Iris pigment epithelial cell (primary cell): ENCODE measurements around the gene SLC26A9.
A peak's percentile ranks its signal among the peaks of the same experiment; 100 is the strongest.

Experiments used
- DNase-seq: peaks from one replicate; pipeline ENCODE4 v3.0.0-alpha.2; 2011; ENCODE audit warnings: low read depth

Gene SLC26A9, protein sequence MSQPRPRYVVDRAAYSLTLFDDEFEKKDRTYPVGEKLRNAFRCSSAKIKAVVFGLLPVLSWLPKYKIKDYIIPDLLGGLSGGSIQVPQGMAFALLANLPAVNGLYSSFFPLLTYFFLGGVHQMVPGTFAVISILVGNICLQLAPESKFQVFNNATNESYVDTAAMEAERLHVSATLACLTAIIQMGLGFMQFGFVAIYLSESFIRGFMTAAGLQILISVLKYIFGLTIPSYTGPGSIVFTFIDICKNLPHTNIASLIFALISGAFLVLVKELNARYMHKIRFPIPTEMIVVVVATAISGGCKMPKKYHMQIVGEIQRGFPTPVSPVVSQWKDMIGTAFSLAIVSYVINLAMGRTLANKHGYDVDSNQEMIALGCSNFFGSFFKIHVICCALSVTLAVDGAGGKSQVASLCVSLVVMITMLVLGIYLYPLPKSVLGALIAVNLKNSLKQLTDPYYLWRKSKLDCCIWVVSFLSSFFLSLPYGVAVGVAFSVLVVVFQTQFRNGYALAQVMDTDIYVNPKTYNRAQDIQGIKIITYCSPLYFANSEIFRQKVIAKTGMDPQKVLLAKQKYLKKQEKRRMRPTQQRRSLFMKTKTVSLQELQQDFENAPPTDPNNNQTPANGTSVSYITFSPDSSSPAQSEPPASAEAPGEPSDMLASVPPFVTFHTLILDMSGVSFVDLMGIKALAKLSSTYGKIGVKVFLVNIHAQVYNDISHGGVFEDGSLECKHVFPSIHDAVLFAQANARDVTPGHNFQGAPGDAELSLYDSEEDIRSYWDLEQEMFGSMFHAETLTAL

DNA sequence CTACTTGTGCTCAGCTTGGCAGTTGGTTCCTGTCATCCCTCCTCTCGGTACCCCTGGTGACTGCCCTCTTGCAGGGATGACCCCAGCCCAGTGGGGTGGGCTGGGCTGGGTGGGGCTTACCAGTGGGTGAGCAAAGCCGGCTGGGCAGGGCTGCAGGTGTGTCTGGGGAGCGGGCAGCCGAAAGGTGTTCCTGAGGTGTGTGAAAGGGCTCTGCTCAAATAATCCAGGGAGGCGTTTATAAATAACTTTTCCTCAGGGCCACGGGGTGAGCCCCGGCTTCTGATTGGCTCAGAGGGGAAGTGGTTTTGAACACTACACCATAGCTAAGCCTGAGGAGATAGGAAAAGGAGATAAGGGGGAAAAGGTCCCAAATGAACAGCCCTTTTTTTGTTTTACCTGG, at the start of gene SLC26A9:
Gene SLC26A9, minus strand, starts transcription at position 212 of the 400 bp plus-strand sequence. CDS start 7,636 bp downstream, outside the sequence.
- DNase-seq = no peak

- DNase-seq = no peak
Measured at GRCh38 chr1:205992218-205992882, 49.1 kb upstream of the SLC26A9 start.

- peak; percentile 38 for DNase-seq
Measured at GRCh38 chr1:205991237-205991636, 48.0 kb upstream of the SLC26A9 start.

GRCh38 chr1:205990226-205990625, 47.0 kb upstream of the SLC26A9 start:
- no peak for DNase-seq

- no peak for DNase-seq
Measured at GRCh38 chr1:205989786-205990185, 46.5 kb upstream of the SLC26A9 start.

DNA sequence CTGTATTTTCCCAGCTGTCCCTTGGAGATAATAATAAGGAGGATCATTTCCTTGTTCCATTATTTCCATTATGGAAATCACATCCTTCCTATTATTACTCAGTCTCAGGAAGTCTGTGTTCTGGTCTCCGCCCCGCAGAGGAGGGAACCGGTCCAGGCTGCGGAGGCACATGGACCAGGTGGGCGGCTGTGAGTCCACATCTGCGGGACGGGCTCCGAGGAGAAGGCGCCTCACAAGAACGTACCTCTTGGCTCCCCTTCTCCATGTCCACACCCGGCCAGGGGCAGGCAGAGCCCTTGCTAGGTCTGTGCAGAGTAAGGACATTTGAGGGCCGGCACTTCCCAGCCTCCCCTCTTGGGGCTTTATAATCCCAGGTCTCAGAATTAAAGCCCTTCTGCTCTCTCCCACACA, 45.3 kb upstream of the SLC26A9 start:
- no peak for DNase-seq

- no peak for DNase-seq
Measured at GRCh38 chr1:205986861-205987260, 43.6 kb upstream of the SLC26A9 start.

DNA sequence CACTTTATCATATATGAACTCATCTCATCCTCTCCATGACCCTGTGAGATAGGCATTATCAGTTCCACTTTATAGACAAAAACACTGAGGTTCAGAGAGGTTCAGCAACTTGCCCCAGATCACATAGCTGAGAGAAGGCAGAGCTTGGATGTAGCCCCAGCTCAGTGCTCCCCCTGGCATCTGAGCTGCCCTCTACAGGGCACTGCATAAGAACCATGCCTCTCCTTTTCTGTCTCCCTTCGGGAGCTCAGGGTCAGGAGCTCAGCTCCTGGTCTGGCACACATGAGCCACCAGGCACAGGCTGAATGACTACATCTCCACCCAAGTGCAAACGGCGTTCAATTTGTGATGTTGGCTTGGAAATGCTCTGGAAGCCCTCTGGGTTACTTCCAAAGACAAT, 43.0 kb upstream of the SLC26A9 start:
- no peak for DNase-seq

- no peak for DNase-seq
Measured at GRCh38 chr1:205985330-205986005, 42.2 kb upstream of the SLC26A9 start.

DNA sequence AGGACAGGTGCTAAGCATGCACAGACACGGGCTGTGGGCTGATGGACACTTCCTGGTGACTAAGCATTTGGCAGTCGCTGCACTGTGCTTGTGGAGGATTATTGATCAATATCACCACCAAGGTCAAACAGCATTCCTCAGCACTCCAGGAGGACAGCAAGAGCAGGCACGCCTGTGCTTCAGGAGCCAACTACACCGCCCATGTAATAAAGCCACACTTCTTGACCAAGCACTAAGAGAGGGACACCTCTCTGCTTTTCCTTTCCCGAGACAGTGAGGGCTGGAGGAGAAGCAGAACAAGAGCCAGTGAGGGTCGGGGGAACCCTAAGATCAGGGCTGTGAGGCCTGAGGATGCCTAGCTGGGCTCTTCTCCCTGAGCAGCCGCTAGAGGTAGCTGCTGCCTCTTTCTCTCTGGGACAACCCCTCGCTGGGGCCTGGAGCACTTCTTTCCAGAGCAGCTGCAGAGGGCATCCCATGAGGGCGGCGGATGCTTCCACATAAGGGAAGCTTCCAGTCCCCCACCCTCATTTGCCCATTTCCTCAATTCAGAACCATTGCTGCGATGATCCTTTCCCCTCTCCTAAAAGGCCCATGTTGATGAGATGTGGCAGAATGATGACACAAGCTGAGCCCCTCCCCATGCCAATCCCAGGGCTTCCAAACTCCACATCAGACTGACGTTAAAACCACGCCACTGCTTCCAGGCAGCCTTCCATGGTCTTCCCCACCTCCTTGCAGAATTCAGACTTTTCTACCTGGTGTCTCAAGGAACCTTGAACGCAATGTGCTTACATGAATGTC, 40.9 kb upstream of the SLC26A9 start:
- peak; percentile 66 for DNase-seq

DNA sequence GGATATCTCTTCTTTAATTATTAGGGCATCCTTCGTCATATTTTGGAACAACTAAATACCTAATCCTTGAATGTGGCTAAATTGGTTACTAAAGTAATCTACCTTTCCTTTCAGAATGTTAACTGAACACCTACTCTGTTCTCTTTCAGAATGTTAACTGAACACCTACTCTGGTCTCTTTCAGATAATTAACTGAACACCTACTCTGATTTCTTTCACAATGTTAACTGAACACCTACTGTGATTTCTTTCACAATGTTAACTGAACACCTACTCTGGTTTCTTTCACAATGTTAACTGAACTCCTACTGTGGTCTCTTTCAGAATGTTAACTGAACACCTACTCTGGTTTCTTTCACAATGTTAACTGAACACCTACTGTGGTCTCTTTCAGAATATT, 38.0 kb upstream of the SLC26A9 start:
- DNase-seq = no peak

DNA sequence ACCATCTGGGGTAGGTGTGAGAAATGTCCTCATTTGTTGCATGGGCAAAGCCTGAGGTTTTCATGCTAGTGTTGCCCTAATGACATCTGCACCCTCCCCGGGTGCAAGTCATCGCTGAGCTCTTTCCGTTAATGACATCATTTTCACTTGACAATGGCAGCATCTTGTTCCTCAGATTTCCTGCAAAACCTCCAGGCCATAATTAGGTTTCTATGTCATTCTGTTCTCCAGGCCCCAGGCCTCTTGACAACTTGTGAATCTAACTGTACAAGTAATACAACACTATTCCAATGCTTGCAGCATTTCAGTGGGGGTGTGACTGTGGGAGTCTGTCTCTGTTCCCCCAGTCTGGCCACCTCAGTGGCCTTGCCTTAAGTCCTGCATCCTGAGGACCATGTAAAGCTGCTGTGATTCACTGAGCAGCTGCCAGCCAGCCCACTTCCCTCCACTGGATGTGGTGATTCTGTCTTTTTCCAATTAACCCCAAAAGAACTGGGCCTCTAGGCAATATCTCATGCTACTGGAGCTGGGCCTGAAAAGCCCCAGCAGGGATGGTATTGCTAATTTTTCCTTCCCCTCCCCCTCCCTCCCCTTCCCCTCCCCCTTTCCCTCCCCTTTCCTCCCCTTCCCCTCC, 37.1 kb upstream of the SLC26A9 start:
- no peak for DNase-seq

GRCh38 chr1:205979301-205979700, 36.0 kb upstream of the SLC26A9 start:
- DNase-seq = no peak

- no peak for DNase-seq
Measured at GRCh38 chr1:205978676-205979075, 35.4 kb upstream of the SLC26A9 start.

DNA sequence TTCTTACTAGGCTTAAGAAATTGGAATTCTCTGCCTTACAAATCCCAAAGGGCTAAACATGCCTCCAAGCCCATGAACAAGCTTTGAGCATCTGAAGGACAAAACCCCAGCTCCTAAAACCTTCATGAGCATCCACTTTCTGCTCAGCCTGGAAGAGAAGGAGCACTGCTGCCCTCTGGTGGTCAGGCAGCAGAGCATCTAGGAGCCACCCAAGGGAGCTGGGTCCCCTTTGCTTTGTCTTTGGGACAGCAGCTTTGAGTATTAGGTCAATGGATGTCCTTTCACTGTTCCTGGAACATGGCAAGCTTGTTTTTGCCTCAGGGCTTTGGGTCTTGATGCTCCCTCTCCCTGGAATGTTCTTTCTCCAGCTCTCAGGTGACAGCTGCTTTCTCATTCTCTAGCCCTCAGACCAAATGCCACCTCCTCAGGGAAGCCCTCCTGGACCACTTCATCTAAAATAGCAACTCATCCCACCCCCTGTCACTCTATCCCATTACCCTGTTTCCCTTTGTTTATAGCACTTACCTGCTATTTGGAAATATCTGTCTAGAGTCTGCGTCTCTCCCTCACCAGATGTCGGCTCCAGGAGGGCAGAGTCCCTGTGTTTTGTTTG, 34.3 kb upstream of the SLC26A9 start:
- peak; percentile 72 for DNase-seq

GRCh38 chr1:205976708-205977401, 33.6 kb upstream of the SLC26A9 start:
- peak; percentile 29 for DNase-seq

GRCh38 chr1:205976036-205976435, 32.8 kb upstream of the SLC26A9 start:
- no peak for DNase-seq

DNA sequence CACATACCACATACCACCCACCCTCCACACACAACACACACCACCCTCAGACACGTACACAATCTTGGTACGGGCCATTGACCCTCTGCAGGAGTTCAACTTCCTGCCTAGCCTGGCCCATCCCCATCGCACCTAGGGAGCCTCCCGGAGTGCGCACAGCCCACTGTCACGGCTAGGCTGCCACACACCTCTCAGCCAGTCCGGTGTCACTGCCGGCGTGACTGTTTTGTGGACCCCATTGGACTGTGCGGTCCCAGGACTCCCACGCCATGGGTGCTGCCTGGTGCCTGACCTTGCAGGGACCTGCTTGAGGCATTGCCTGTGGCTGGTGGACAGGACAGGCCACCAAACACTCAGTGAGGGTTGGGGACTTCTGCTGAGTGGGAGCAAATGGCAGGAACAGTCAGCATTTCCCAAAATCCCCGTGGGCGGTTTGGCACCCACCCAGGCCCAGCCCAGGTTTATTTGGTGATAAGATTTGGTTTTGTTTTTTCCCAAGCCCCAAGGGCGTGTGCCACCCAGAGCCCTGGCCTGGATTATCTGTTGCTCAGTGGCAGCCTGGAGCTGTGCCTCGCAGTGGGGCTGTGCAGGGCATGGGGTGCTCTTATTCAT, 32.2 kb upstream of the SLC26A9 start:
- no peak for DNase-seq

DNA sequence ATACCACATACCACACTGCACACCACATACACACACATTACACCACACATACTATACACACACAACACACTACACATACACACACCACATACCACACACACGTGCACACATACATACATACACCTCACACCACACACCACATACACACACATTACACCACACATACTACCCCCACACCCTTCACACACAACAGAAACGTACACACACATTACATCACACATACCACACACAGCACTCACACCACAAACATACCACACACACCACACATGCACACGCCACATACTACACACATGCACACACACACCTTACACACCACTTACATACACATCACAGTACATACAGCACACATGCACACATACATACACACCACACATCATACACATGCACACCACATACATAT, 31.5 kb upstream of the SLC26A9 start:
- DNase-seq = no peak
